ENCODE measurements around the gene TEC. TPM values are rescaled to one million over a fixed set of nuclear protein-coding genes. Genes with fewer than 3 reads are reported as not detected.
"Not testable (repeated sequence)": the region's sequence is repeated elsewhere in the genome, so short reads cannot be mapped to it uniquely, and the experiment has no call there.

Gene TEC
- total RNA-seq: 7.2 TPM

DNA sequence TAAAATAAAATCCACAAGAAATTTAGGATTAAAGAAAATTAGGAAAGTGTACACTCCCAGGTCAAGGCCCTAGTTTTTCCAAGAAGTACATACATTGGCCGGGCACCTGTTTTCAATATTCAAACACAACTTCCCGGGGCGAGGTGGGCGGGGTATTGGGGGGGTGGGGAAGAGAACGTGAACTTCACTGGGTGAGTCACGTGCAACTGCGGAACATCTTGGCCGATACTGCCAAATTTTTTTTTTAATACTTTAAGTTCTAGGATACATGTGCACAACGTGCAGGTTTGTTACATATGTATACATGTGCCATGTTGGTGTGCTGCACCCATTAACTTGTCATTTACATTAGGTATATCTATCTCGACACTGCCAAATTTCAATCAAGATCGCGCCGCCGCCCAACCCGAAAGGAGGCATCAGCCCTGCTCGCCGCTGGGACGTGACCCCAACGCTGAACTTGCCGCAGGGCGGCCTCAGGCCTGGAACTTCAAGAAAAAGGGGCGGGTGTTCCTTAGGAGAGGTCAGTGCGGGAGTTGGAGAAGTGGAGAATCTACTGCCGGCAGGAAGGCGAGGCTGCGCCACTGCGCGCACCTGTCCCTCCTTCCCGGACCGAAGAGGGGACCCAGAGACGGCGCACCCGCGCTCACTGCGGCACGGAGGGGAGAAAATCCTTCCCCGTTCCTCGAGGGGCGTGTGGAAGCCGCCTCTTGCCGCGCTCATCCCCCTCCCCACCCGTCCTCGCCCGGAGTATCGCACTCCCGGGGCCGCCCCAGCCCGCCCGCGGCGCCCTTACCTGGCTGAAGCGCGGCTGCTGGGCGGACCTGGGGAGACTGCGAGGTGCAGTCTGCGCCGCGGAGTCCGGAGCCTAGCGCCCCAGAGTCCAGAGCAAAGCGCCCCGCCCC is at the start of gene TEC:
TEC (minus strand) TSS at position 883 of the 905 bp plus-strand sequence. CDS start 41,224 bp downstream, outside the sequence.
- H3K9me3 ChIP-seq (ENCODE audit: low read depth, low read length): no peaks in the 10 kb centered on the region
- no peaks in the 10 kb centered on the region for H3K27me3 ChIP-seq (ENCODE audit: insufficient read depth, low read length)
- peak within 1 kb of the TSS; percentile 82 for H3K4me3 ChIP-seq (ENCODE audit: low read length)
- H3K4me1 ChIP-seq (ENCODE audit: insufficient read depth, low read length): peaks cover 44% of the 10 kb centered on the region

DNA sequence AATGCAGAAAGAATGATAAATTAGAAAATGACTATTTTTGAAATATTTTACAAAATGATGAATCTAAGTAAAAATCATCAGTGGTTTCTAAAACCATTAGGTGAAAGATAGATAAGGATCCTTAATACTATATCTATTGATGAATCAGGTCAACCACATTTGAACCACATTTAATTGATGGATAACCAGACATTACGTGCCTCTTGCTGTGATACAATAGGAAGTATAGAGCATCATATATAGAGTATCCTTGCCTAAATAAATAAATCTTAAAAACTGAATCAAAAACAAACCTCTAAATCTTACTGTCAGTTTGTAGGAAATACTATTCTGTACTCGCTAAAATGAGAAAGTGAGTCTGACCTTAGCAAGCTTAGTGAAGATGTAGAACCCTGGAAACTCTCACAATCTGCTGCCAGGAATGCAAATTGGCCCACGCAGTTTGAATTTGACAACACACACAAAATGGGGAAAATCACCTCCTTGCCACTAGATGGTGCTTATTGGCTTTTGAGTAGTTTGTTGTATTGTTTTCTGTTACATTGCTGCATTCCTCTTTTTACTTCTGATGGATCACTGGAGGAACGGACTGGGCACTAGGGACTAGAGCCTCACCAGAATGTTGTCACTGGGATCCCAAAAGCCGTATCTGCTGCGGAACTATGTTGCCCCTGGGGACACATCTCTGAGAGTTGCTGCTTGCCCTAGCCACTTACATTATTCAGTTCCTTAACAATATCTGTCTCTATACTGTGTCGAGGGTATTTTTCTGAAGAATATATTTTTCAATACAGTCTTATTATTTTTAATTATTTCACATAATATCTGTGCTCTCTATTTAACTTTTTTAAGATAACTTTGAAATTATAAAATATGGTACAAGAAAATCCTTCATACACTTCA is 46.3 kb upstream of the TEC start:
- Histone ChIP-seq H3K27me3 (ENCODE audit: insufficient read depth, low read length) (no peaks in the 10 kb centered on the region), H3K4me1 (ENCODE audit: insufficient read depth, low read length) (no peaks in the 10 kb centered on the region), H3K9me3 (ENCODE audit: low read depth, low read length) (no peaks in the 10 kb centered on the region), H3K4me3 (ENCODE audit: low read length) (no peak overlapping the region)

DNA sequence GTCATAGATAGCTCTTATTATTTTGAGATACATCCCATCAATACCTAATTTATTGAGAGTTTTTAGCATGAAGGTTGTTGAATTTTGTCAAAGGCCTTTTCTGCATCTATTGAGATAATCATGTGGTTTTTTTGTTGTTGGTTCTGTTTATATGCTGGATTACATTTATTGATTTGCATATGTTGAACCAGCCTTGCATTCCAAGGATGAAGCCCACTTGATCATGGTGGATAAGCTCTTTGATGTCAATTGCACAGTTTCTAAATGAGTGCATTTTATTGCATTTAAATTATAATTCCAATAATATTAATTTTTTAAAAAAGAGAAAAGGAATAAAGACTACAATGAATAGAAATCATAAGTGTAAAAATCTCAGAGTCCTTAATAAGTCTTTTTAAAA is 45.1 kb upstream of the TEC start:
- H3K4me1 ChIP-seq (ENCODE audit: insufficient read depth, low read length); H3K27me3 ChIP-seq (ENCODE audit: insufficient read depth, low read length); H3K9me3 ChIP-seq (ENCODE audit: low read depth, low read length); H3K4me3 ChIP-seq (ENCODE audit: low read length): not testable (repeated sequence)

DNA sequence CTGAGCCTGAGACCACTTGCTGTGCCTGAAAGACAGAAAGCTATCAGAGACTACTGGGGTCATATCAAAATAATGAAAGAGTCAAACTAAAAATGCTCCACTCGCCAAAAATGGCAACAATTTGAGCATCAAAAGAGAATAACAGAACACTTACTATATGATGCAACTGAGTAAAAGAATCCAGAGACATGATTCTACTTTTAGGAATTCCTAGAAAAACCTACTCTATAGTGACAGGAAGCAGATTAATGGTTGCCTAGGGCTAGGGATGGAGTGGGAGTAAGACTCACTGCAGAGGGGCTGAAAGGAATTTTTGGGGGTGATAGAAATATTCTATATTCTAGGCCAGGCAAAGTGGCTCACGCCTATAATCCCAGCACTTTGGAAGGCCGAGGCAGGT is 42.3 kb upstream of the TEC start:
- no peaks in the 10 kb centered on the region for H3K4me1 ChIP-seq (ENCODE audit: insufficient read depth, low read length)

DNA sequence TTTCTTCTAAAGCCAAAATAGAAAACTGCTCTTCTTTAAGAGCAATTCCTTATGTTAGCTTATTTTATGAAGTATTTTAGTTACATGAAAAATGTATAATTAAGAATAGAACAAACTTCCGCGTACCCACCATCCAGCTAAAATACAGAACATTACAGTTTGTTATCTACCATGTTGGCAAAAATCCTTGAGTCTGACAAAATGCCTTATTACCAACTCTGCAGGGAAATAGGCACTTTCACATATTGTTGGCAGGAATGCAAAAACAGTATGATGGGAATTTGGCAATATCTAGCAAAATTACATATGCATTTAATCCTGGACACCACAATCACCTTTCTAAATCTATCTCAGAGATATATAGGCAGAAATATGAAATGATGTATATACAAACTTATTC is 39.3 kb upstream of the TEC start:
- Histone ChIP-seq H3K4me1 (ENCODE audit: insufficient read depth, low read length) (no peaks in the 10 kb centered on the region), H3K27me3 (ENCODE audit: insufficient read depth, low read length) (no peaks in the 10 kb centered on the region), H3K9me3 (ENCODE audit: low read depth, low read length) (no peaks in the 10 kb centered on the region), H3K4me3 (ENCODE audit: low read length) (no peak overlapping the region)

More for the DNA sequence above, 42.3 kb upstream of the TEC start:
- Histone ChIP-seq H3K27me3 (ENCODE audit: insufficient read depth, low read length) (no peaks in the 10 kb centered on the region), H3K9me3 (ENCODE audit: low read depth, low read length) (no peaks in the 10 kb centered on the region), H3K4me3 (ENCODE audit: low read length) (no peak overlapping the region)

DNA sequence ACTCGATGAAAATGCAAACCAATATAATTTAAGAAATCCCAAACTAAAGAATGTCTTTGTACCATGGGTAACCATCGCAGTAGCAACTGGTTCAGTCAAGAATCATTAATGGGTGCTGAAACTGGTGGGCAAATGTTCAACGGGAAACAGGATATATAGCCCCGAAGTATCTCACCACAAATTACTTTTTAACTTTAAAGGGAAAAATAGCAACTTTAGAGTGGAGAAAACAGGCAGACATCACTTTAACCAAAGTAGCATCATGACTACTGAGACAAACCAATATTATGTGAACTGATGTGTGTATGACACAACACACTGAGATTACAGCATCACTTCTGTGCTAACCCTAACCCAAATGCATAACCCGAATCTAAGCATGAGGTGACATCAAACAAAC is 37.9 kb upstream of the TEC start:
- no peaks in the 10 kb centered on the region for H3K4me1 ChIP-seq (ENCODE audit: insufficient read depth, low read length)
- no peaks in the 10 kb centered on the region for H3K27me3 ChIP-seq (ENCODE audit: insufficient read depth, low read length)
- H3K4me3 ChIP-seq (ENCODE audit: low read length): no peak overlapping the region
- H3K9me3 ChIP-seq (ENCODE audit: low read depth, low read length): no peaks in the 10 kb centered on the region

DNA sequence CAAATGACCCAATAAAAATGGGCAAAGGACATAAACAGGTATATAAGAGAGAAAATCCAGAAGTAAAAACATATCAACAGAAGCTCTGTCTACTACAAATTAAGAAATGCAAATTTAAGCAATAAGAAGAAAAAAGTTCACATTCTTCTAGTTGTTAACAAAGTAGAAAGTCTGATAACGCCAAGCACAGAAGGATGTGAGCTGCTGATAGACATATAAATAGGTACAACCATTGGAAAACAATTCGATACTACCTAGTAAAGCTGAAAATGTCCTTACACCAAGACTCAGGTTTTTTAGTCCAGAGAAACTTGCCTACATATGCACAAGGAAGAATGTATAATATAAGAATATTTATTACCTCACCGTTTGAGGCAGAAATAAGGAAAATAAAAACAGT is 35.9 kb upstream of the TEC start:
- no peak overlapping the region for H3K4me3 ChIP-seq (ENCODE audit: low read length)
- no peaks in the 10 kb centered on the region for H3K9me3 ChIP-seq (ENCODE audit: low read depth, low read length)
- H3K27me3 ChIP-seq (ENCODE audit: insufficient read depth, low read length): no peaks in the 10 kb centered on the region
- H3K4me1 ChIP-seq (ENCODE audit: insufficient read depth, low read length): no peaks in the 10 kb centered on the region

DNA sequence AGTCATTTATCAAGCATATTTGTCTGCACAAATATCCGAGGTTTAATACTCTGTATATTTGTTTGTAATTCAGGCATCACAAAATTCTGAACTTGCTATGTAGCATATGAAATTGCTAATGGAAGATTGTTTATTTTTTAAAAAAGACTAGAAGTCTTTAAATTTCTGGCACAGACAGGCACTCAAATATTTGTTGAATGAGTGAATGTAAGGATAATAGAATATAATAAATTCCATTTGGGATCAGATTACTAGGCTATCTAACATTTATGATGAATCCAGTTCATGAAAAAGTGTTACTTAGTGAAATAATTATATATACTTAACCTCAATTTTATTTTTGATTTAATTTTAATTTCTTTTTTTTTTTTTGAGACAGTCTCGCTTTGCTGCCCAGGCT is 30.4 kb upstream of the TEC start:
- H3K4me1 ChIP-seq (ENCODE audit: insufficient read depth, low read length): no peaks in the 10 kb centered on the region
- H3K9me3 ChIP-seq (ENCODE audit: low read depth, low read length): no peaks in the 10 kb centered on the region
- H3K27me3 ChIP-seq (ENCODE audit: insufficient read depth, low read length): no peaks in the 10 kb centered on the region
- H3K4me3 ChIP-seq (ENCODE audit: low read length): no peak overlapping the region

DNA sequence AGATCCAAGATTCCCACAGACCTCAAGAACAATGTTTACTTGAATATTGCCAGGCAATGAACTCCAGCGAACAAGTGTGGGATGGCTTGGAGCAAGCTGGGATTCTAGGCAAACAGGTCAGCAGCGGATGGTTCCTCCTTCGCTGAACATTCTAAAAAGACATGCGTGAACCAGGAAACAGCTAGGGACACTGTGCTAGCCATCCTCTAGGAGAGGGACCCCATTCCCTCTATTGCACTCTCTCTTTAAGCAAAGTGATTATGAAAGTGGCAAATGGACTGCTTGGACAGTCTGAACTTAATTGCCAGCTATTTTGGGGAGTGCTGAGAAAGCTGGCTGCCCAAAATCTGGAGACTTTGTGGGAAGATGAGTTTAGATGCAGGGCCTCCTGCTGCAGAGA is 29.9 kb upstream of the TEC start:
- Histone ChIP-seq H3K27me3 (ENCODE audit: insufficient read depth, low read length) (no peaks in the 10 kb centered on the region), H3K9me3 (ENCODE audit: low read depth, low read length) (no peaks in the 10 kb centered on the region), H3K4me1 (ENCODE audit: insufficient read depth, low read length) (no peaks in the 10 kb centered on the region), H3K4me3 (ENCODE audit: low read length) (no peak overlapping the region)

DNA sequence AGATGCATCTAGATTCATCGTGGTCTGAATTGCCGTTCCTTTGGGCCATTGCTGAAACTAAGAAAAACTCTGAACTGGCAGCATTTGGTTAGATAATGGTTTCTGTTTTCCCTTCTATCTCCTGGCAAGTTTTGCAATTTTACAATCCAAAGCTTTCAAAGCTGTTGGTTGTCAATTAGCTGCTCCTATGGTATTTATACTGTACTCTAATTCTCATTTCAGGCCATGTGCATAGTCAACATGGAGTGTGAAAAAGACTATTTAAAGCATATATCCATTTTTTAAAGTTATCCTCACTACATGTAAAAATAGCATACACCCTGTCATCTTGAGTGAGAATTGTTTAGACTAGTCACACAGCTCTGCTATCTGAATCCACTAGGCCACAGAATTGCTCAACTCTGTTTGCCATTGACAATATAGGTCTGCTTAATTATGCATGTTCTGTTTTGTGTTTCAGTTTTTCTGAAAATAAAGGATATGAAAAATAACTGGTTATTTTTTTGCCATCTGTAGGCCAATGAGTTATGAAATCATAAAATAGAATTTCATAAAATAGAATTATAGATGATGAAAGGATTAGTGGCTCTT is 27.7 kb upstream of the TEC start:
- no peaks in the 10 kb centered on the region for H3K4me1 ChIP-seq (ENCODE audit: insufficient read depth, low read length)
- no peak overlapping the region for H3K4me3 ChIP-seq (ENCODE audit: low read length)
- H3K9me3 ChIP-seq (ENCODE audit: low read depth, low read length): no peaks in the 10 kb centered on the region
- no peaks in the 10 kb centered on the region for H3K27me3 ChIP-seq (ENCODE audit: insufficient read depth, low read length)

DNA sequence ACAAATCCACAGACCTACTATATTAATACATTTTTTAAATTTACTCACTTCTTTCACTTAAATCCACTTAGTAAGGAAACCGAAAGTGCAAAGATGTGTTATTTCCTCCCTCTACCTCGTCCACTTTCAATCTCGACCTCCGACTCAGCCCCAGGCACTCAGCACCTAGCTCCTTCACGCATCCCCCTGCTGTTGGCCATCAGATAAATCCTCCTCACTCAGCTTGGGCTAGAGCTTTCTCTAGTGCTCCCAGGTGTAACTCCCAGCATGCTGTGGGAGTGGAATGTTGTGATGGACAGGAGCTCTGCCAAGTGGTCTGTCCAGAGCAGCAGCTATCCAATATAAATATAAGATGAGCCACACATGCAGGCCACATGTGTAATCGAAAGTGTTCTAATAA is 26.7 kb upstream of the TEC start:
- no peaks in the 10 kb centered on the region for H3K27me3 ChIP-seq (ENCODE audit: insufficient read depth, low read length)
- H3K4me3 ChIP-seq (ENCODE audit: low read length): no peak overlapping the region
- no peaks in the 10 kb centered on the region for H3K9me3 ChIP-seq (ENCODE audit: low read depth, low read length)
- no peaks in the 10 kb centered on the region for H3K4me1 ChIP-seq (ENCODE audit: insufficient read depth, low read length)

DNA sequence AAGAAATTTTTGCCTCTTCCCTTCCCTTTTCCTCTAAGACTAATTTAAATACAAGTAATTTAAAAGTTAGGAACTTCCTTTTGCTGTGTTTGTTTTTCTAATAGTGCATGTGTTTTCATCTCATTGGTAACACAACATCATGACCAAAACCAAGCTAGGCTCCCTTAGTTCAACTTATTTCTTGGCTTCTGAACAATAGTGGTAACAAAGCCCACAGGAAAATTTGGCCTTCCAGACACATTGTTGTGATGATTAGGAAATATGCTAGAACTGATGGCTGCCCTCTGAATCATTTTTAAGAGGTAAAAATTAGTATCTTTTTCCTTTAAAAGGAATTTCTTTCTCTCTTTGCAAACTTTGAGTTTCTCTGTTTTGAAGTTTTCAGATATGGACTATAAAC is 25.5 kb upstream of the TEC start:
- Histone ChIP-seq H3K4me1 (ENCODE audit: insufficient read depth, low read length) (no peaks in the 10 kb centered on the region), H3K4me3 (ENCODE audit: low read length) (no peak overlapping the region), H3K9me3 (ENCODE audit: low read depth, low read length) (no peaks in the 10 kb centered on the region), H3K27me3 (ENCODE audit: insufficient read depth, low read length) (no peaks in the 10 kb centered on the region)

DNA sequence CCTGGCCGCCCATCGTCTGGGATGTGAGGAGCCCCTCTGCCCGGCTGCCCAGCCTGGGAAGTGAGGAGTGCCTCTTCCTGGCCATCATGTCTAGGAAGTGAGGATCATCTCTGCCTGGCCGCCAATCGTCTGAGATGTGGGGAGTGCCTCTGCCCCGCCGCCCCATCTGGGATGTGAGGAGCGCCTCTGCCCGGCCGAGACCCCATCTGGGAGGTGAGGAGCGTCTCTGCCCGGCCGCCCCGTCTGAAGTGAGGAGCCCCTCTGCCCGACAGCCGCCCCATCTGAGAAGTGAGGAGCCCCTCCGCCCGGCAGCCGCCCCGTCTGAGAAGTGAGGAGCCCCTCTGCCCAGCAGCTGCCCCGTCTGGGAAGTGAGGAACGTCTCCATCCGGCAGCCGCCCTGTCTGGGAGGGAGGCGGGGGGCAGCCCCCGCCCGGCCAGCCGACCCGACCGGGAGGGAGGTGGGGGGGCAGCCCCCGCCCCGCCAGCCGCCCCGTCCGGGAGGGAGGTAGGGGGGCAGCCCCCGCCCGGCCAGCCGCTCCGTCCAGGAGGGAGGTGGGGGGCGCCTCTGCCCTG is 22.7 kb upstream of the TEC start:
- H3K27me3 ChIP-seq (ENCODE audit: insufficient read depth, low read length); H3K9me3 ChIP-seq (ENCODE audit: low read depth, low read length); H3K4me3 ChIP-seq (ENCODE audit: low read length); H3K4me1 ChIP-seq (ENCODE audit: insufficient read depth, low read length): not testable (repeated sequence)

DNA sequence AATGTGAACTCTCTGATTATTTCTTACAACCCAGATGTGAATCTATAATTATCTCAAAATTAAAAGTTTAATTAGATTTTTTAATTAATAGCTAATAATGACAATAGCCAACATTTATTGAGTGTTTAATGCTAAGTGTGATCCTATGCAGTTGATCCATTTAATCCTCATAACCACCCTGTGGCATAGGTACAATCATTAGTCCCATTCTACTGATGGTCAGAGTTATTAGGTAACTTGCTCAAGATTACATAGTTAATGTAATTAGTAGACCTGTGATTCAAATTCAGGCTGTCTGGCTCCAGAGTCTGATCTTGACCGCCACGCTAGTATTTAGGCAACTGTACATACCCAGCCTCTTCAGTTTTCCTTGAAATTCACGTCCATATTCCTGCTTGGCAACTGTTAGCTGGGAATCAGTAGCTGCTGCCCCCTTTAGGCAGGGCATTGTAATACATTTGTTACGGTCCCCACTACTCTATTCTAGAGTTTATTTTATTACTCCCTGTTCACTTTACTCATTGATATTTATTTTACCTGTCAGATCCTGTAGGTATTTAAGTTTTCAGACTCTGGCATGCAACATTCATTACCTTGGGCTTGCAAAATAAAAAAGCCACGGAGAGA is 20.6 kb upstream of the TEC start:
- Histone ChIP-seq H3K9me3 (ENCODE audit: low read depth, low read length) (no peaks in the 10 kb centered on the region), H3K27me3 (ENCODE audit: insufficient read depth, low read length) (no peaks in the 10 kb centered on the region), H3K4me1 (ENCODE audit: insufficient read depth, low read length) (no peaks in the 10 kb centered on the region), H3K4me3 (ENCODE audit: low read length) (no peak overlapping the region)

Measured in mononuclear cell (primary cell).